ENCODE results near the gene EPYC.

DNA sequence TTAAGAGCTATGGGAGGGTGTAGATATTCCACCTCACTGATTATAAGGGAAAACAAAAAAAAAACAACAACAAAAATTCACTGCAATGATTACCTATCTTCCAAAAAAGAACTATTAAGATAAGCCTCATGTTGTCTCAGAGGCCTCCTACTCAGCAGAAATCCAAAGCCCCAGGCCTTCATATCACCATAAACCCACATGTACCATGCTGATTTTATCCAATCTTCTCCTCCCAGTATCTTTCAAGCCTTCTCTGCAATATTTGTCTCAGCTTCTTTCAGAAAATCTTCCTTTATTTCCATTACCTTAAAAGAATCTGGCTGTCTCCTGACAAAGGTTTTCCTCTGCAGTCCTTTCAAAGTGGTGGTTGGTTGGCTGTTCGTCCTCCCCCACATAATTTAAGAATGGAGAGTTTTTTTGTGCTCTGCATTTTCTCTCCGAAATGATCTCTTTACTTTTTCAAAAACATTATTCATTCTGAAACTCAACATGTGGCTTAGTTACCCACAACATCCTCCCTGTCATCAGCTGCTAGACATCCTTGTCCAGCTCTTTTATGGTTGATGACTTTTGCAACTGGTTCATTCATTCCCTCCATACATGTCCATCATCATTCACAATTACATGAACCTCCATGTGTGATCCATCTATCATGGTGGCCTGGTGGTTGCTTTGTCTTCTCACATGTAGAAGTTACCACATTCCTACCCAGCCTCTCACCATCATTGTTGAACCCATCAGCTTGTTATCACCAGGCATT is 2.9 kb upstream of the EPYC start:
- TF ChIP-seq ZNF883 (CRISPR knock-in tag; IDR thresholded peaks at IDR 0.05; ENCODE audit: not compliant biosample characterization), result no peak
- TF ChIP-seq, protein P1, sequence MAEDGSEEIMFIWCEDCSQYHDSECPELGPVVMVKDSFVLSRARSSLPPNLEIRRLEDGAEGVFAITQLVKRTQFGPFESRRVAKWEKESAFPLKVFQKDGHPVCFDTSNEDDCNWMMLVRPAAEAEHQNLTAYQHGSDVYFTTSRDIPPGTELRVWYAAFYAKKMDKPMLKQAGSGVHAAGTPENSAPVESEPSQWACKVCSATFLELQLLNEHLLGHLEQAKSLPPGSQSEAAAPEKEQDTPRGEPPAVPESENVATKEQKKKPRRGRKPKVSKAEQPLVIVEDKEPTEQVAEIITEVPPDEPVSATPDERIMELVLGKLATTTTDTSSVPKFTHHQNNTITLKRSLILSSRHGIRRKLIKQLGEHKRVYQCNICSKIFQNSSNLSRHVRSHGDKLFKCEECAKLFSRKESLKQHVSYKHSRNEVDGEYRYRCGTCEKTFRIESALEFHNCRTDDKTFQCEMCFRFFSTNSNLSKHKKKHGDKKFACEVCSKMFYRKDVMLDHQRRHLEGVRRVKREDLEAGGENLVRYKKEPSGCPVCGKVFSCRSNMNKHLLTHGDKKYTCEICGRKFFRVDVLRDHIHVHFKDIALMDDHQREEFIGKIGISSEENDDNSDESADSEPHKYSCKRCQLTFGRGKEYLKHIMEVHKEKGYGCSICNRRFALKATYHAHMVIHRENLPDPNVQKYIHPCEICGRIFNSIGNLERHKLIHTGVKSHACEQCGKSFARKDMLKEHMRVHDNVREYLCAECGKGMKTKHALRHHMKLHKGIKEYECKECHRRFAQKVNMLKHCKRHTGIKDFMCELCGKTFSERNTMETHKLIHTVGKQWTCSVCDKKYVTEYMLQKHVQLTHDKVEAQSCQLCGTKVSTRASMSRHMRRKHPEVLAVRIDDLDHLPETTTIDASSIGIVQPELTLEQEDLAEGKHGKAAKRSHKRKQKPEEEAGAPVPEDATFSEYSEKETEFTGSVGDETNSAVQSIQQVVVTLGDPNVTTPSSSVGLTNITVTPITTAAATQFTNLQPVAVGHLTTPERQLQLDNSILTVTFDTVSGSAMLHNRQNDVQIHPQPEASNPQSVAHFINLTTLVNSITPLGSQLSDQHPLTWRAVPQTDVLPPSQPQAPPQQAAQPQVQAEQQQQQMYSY (CRISPR knock-in tag; IDR thresholded peaks at IDR 0.05), result no peak
- no peak for TF ChIP-seq ZNF282 (IDR thresholded peaks at IDR 0.05; ENCODE audit: partially characterized antibody)
- no peak for TF ChIP-seq NR2F1 (CRISPR knock-in tag; IDR thresholded peaks at IDR 0.05)
- no peak for TF ChIP-seq MTA3 (CRISPR knock-in tag; IDR thresholded peaks at IDR 0.05)
- TF ChIP-seq HNRNPLL (IDR thresholded peaks at IDR 0.05; ENCODE audit: low read depth, low read length, poor library complexity, severe bottlenecking), result no peak
